ENCODE results near the gene RANBP17.

GRCh38 chr5:171242521-171242920, 380.7 kb downstream of the RANBP17 start:
- TF ChIP-seq, protein P1, sequence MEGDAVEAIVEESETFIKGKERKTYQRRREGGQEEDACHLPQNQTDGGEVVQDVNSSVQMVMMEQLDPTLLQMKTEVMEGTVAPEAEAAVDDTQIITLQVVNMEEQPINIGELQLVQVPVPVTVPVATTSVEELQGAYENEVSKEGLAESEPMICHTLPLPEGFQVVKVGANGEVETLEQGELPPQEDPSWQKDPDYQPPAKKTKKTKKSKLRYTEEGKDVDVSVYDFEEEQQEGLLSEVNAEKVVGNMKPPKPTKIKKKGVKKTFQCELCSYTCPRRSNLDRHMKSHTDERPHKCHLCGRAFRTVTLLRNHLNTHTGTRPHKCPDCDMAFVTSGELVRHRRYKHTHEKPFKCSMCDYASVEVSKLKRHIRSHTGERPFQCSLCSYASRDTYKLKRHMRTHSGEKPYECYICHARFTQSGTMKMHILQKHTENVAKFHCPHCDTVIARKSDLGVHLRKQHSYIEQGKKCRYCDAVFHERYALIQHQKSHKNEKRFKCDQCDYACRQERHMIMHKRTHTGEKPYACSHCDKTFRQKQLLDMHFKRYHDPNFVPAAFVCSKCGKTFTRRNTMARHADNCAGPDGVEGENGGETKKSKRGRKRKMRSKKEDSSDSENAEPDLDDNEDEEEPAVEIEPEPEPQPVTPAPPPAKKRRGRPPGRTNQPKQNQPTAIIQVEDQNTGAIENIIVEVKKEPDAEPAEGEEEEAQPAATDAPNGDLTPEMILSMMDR (IDR thresholded peaks at IDR 0.05; ENCODE audit: insufficient read depth, low read length) = no peak
- TF ChIP-seq, protein P2, sequence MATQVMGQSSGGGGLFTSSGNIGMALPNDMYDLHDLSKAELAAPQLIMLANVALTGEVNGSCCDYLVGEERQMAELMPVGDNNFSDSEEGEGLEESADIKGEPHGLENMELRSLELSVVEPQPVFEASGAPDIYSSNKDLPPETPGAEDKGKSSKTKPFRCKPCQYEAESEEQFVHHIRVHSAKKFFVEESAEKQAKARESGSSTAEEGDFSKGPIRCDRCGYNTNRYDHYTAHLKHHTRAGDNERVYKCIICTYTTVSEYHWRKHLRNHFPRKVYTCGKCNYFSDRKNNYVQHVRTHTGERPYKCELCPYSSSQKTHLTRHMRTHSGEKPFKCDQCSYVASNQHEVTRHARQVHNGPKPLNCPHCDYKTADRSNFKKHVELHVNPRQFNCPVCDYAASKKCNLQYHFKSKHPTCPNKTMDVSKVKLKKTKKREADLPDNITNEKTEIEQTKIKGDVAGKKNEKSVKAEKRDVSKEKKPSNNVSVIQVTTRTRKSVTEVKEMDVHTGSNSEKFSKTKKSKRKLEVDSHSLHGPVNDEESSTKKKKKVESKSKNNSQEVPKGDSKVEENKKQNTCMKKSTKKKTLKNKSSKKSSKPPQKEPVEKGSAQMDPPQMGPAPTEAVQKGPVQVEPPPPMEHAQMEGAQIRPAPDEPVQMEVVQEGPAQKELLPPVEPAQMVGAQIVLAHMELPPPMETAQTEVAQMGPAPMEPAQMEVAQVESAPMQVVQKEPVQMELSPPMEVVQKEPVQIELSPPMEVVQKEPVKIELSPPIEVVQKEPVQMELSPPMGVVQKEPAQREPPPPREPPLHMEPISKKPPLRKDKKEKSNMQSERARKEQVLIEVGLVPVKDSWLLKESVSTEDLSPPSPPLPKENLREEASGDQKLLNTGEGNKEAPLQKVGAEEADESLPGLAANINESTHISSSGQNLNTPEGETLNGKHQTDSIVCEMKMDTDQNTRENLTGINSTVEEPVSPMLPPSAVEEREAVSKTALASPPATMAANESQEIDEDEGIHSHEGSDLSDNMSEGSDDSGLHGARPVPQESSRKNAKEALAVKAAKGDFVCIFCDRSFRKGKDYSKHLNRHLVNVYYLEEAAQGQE (IDR thresholded peaks at IDR 0.05; ENCODE audit: insufficient replicate concordance, low read depth) = no peak
- no peak for TF ChIP-seq POLR2AphosphoS5 (IDR thresholded peaks at IDR 0.05; ENCODE audit: low read depth)
- TF ChIP-seq GABPA (IDR thresholded peaks at IDR 0.05; ENCODE audit: low read depth) = no peak

All from HL-60 (cell line).